ENCODE data around the gene CLEC16A. TPM values are rescaled to one million over a fixed set of nuclear protein-coding genes. Genes with fewer than 3 reads are reported as not detected.
"Not testable (repeated sequence)": the region's sequence is repeated elsewhere in the genome, so short reads cannot be mapped to it uniquely, and the experiment has no call there.

The CLEC16A gene
- total RNA-seq, 1 donor from 2014 or later, result 22.1 TPM

GRCh38 chr16:10966559-10966958 lies 22.2 kb downstream of the CLEC16A start:
- not testable (repeated sequence) for DNase-seq

- DNase-seq, result no peak
Observed at GRCh38 chr16:10967986-10968385, 23.6 kb downstream of the CLEC16A start.

- no peak for DNase-seq
Observed at GRCh38 chr16:10968498-10968897, 24.1 kb downstream of the CLEC16A start.

- no peak for DNase-seq
Observed at GRCh38 chr16:10969615-10970014, 25.3 kb downstream of the CLEC16A start.

GRCh38 chr16:10970065-10970464 lies 25.7 kb downstream of the CLEC16A start:
- DNase-seq, result no peak

GRCh38 chr16:10971560-10971961 lies 27.2 kb downstream of the CLEC16A start:
- peak; percentile 86 for DNase-seq

- DNase-seq, result no peak
Observed at GRCh38 chr16:10972108-10972818, 27.9 kb downstream of the CLEC16A start.

GRCh38 chr16:10972819-10973464 lies 28.6 kb downstream of the CLEC16A start:
- DNase-seq, result no peak

- DNase-seq, result no peak
Observed at GRCh38 chr16:10976634-10977033, 32.3 kb downstream of the CLEC16A start.

GRCh38 chr16:10978124-10978523 lies 33.8 kb downstream of the CLEC16A start:
- no peak for DNase-seq

- no peak for DNase-seq
Observed at GRCh38 chr16:10978871-10979446, 34.6 kb downstream of the CLEC16A start.

- no peak for DNase-seq
Observed at GRCh38 chr16:10979717-10980601, 35.6 kb downstream of the CLEC16A start.

GRCh38 chr16:10980813-10981212 lies 36.4 kb downstream of the CLEC16A start:
- no peak for DNase-seq

GRCh38 chr16:10981697-10982216 lies 37.4 kb downstream of the CLEC16A start:
- peak; percentile 27 for DNase-seq

GRCh38 chr16:10982465-10983150 lies 38.2 kb downstream of the CLEC16A start:
- peak; percentile 19 for DNase-seq

- DNase-seq, result peak; percentile 7
Observed at GRCh38 chr16:10983159-10983558, 38.8 kb downstream of the CLEC16A start.

GRCh38 chr16:10984509-10984908 lies 40.1 kb downstream of the CLEC16A start:
- no peak for DNase-seq

- DNase-seq, result no peak
Observed at GRCh38 chr16:10987361-10988163, 43.2 kb downstream of the CLEC16A start.

GRCh38 chr16:10988164-10988803 lies 43.9 kb downstream of the CLEC16A start:
- DNase-seq, result peak; percentile 27

GRCh38 chr16:10988879-10989278 lies 44.5 kb downstream of the CLEC16A start:
- DNase-seq, result no peak

GRCh38 chr16:10989559-10989958 lies 45.2 kb downstream of the CLEC16A start:
- DNase-seq, result no peak

All from dermis blood vessel endothelial cell (primary cell).